ENCODE measurements around the gene GABBR2.

- no peak for TF ChIP-seq CTCF (IDR thresholded peaks at IDR 0.05)
- TF ChIP-seq POLR2A (IDR thresholded peaks at IDR 0.05), result no peak
Observed at GRCh38 chr9:98694943-98695342, 13.8 kb downstream of the GABBR2 start.

Measured in adrenal gland (tissue), 5 donors.